ENCODE data around the gene ZNF595.
"Not testable (repeated sequence)": the region's sequence is repeated elsewhere in the genome, so short reads cannot be mapped to it uniquely, and the experiment has no call there.

Gene ZNF595

DNA sequence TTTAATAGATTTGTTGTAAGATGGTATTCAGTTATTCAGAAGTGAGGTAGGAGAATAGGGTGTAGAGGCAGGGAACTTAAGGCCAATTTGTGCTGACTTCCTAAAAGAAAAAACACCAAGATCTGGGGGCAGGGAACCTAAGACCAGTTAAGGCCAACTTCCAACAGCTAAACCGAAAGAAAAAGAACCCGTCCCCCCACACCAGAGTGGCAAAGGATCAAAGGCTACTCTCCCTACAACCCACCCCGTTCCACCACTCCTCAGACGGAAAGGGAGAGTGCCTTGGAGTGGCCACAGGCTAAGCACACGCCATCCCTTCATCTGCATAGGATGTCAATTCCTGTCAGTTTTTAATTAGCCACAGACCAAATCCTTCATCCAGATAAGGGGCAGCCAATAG is 67.5 kb downstream of the ZNF595 start:
- in situ Hi-C loops (cut with HindIII; ENCODE audit: low pct_unique_long_range_greater_than_20kb, low sequenced_read_pairs), result no loop called here
- DNase-seq (ENCODE audit: low read depth in 1 of 2, low spot score in 1 of 2), result no peak
- no peak for TF ChIP-seq JUND (IDR thresholded peaks at IDR 0.05; ENCODE audit: low read depth)

DNA sequence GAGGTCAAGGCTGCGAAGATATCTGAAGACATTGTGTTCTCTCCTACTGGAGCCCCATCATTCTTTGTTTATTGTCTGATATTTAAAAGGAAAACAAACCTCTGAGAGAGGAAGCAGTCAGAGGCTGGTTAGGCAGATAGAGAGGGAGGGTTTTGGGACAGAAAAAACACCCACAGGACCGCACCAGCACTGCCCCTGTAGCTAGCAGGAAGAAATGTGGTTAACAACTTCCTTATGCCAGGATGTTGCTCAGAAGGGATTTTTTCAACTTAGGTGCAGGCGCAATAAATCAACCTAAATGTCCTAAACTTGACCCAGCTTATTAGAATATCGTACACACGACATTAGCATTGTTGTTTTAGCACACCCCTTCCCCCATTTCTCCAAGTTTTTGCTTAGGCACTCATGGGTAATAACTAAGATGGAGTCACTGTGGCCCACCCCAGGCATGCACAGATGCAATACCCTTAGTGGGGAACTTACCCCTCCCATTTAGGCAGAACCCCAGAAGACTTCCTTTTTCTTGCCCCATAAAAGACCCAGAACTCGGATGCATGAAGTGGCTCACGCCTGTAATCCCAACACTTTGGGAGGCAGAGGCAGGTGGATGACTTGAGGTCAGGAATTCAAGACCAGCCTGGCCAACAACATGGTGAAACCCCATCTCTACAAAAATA is 68.4 kb downstream of the ZNF595 start:
- in situ Hi-C loops (cut with HindIII; ENCODE audit: low pct_unique_long_range_greater_than_20kb, low sequenced_read_pairs), result no loop called here
- no peak for DNase-seq (ENCODE audit: low read depth in 1 of 2, low spot score in 1 of 2)
- no peak for TF ChIP-seq JUND (IDR thresholded peaks at IDR 0.05; ENCODE audit: low read depth)

DNA sequence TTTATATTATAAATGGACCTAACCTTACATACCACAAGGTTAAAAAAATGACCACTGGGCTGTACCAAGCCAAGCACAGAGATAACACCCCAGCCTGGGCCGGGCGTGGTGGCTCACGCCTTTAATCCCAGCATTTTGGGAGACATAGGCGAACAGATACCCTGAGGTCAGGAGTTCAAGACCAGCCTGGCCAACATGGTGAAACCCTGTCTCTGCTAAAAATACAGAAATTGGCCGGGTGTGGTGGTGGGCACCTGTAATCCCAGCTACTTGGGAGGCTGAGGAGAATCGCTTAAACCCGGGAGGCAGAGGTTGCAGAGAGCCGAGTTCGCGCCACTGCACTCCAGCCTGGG is 70.8 kb downstream of the ZNF595 start:
- in situ Hi-C loops (cut with HindIII; ENCODE audit: low pct_unique_long_range_greater_than_20kb, low sequenced_read_pairs); DNase-seq (ENCODE audit: low read depth in 1 of 2, low spot score in 1 of 2): not testable (repeated sequence)

DNA sequence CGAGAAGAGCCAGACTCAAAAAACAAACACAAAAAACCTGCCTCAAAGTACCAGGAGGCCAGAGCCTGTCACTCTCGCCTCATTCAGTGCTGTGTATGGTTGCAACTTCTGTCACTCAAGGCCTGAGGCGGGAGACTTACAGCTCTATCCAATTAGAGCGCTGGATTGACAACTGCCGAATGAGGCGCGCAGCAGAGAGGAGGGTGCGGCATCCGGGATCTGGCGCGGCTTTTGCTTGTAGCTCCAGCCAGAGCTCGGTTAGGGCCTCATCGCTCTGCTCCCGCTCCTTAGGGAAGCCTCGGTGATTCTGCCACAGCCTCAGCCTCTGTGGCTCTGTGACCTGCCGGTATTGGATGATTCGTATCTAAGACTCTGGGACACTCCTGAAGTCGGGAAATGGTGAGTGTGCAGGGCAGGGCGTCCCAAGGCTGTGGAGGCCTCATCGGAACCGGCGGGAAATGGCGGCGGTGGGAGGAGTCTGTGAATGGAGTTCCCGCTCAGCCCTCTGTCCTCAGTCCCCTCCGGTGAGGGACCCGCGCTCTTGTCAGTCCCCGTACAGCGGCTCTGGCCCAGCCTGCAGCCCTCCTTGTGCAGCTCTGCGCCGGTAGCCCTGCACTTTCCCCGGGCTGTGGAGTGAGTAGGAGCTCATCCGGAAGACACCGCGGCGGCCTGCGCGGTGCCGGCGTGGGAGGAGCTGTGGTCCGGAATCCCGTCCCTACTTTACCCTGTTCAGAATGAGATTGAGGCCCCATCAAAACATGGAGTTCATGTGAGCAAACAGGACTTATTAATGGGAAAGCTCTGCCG is 71.4 kb downstream of the ZNF595 start, which contains the start of gene ZNF718:
ZNF718 (plus strand) TSS at position 227 of the 807 bp plus-strand sequence; CDS start at position 397, 170 bp downstream.
- in situ Hi-C loops (cut with HindIII; ENCODE audit: low pct_unique_long_range_greater_than_20kb, low sequenced_read_pairs), result no loop called here
- DNase-seq (ENCODE audit: low read depth in 1 of 2, low spot score in 1 of 2), result peak; percentile 97 to 100
- no peak for TF ChIP-seq JUND (IDR thresholded peaks at IDR 0.05; ENCODE audit: low read depth)

DNA sequence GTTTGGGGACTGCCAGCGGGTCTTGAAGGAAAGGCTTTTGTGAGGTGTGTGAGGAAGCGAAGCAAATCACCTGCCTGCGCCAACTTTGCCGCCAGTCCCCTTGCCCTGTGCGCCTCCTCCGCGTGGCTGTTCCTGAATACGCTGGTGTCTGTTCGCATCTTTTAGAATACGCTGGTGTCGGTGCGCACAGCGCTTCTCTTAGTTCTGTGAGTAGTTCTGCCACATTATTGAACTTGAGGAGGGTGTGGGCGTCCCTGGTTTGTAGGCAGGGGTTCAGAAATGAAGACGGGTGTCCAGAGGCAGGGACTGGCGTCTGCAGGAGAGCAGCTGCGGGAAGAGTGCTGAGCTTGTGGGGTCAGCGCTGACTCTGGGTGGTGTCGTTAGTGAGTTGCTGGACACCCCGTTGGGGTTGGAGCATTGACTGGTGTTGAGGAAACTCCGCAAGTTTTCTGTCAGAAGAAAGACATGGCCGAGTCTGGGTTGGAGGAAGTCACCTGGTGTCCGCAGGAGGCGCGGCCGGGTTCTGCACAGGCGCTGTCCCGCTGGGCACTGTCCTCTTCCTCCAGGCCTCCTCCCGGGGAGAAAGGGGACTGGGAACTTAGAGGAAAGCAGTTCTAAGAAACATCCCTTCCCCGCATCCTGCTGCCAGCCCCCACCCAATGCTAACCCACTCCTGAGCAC is 72.1 kb downstream of the ZNF595 start:
- no peak for TF ChIP-seq JUND (IDR thresholded peaks at IDR 0.05; ENCODE audit: low read depth)
- in situ Hi-C loops (cut with HindIII; ENCODE audit: low pct_unique_long_range_greater_than_20kb, low sequenced_read_pairs), result no loop called here
- peak; percentile 49 to 81 for DNase-seq (ENCODE audit: low read depth in 1 of 2, low spot score in 1 of 2)

DNA sequence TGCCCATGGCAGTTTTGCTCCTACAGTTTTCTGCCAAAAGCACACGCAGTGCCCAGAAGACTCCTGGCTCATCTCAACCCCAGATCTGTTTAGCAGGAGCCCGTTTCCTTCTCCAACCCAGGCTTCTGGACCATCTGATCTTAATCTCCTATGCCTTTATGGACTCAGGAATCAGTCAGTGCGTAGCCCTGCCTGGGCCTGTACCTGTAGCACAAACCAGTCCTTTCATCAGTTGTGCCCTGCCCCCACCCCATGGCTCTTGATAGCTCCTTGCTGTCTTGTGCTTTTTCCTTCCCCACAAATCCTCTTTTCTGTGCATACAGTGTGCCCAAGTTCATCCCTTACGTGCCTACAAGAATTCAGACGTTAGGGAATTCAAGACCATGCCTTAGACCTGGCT is 72.7 kb downstream of the ZNF595 start:
- DNase-seq (ENCODE audit: low read depth in 1 of 2, low spot score in 1 of 2), result no peak
- TF ChIP-seq JUND (IDR thresholded peaks at IDR 0.05; ENCODE audit: low read depth), result no peak
- in situ Hi-C loops (cut with HindIII; ENCODE audit: low pct_unique_long_range_greater_than_20kb, low sequenced_read_pairs), result no loop called here

DNA sequence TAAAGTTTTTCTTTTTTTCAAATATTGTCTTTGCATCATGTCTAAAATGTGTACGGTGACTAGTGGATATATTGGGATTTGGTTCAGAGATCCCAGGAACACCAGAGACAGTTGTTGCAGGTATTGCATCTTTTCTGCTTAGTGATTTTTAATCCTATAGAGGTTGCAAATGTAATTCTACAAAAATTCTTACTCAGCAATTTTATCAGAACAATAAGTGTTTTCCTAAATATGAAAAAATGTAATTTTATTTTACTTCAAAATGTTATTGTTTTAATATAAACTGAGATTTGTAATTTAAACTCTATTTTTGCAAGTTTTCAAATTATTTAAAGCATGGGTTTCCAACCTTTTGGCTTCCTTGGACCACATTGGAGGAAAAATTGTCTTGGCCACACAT is 79.4 kb downstream of the ZNF595 start:
- TF ChIP-seq JUND (IDR thresholded peaks at IDR 0.05; ENCODE audit: low read depth), result no peak
- DNase-seq (ENCODE audit: low read depth in 1 of 2, low spot score in 1 of 2), result no peak
- in situ Hi-C loops (cut with HindIII; ENCODE audit: low pct_unique_long_range_greater_than_20kb, low sequenced_read_pairs), result no loop called here
